Transverse colon (tissue), 4 donors: ENCODE results near the gene RMI2. TPM values are rescaled to one million over a fixed set of nuclear protein-coding genes. Genes with fewer than 3 reads are reported as not detected.

Experiments used
- DNase-seq: peaks from one replicate; pipeline ENCODE4 v3.0.0-alpha.2; 2019
- H3K27ac ChIP-seq, 4 donors: fragments of 200-600 bp; sonication (generic); 2 replicates each; pipeline ENCODE4 v1.5.1; 2016 to 2018; ENCODE audit warnings: inconsistent platforms in 4 of 4
- H3K27me3 ChIP-seq: fragments of 200-600 bp; sonication (generic); 2 replicates; pipeline ENCODE4 v1.5.1; 2017; ENCODE audit warnings: inconsistent platforms
- H3K36me3 ChIP-seq, 4 donors: fragments of 200-600 bp; sonication (generic); 2 replicates each; pipeline ENCODE4 v1.5.1; 2017 to 2019; ENCODE audit warnings: inconsistent platforms in 4 of 4
- H3K4me1 ChIP-seq, 4 donors: fragments of 200-600 bp; sonication (generic); 2 replicates each; pipeline ENCODE4 v1.5.1; 2017 to 2020; ENCODE audit warnings: inconsistent platforms in 4 of 4
- H3K4me3 ChIP-seq, 4 donors: fragments of 200-600 bp; sonication (generic); 1 replicate in 1 of 4; 2 replicates in 3 of 4; pipeline versions ENCODE4 v1.5.1 to v1.6.1; 2017 to 2019; ENCODE audit warnings: inconsistent platforms in 4 of 4
- H3K9me3 ChIP-seq, 2 donors: fragments of 200-600 bp; sonication (generic); 2 replicates each; pipeline ENCODE4 v1.5.1; 2017 to 2019; ENCODE audit warnings: inconsistent platforms in 2 of 2
- EP300 ChIP-seq: sonication (generic); formaldehyde crosslinking; IDR thresholded peaks from one replicate; pipeline ENCODE4 v1.6.1; 2017; ENCODE audit warnings: antibody characterized with exemption, low read depth
- POLR2A ChIP-seq: fragments of 450-650 bp; IDR thresholded peaks from one replicate; pipeline ENCODE4 v1.6.1; 2016; ENCODE audit warnings: antibody characterized with exemption, mild to moderate bottlenecking, moderate library complexity
- POLR2AphosphoS5 ChIP-seq, 3 donors: sonication (generic); formaldehyde crosslinking; IDR thresholded peaks; one replicate each; pipeline ENCODE4 v1.6.1; 2016; ENCODE audit warnings: antibody characterized with exemption in 3 of 3
- WGBS, 2 donors: methylation state at CpG; one replicate each; pipeline ENCODE4 v1.1.5; 2018; ENCODE audit warnings: low coverage in 1 of 2; 5-methylcytosine and 5-hydroxymethylcytosine counted together
- in situ Hi-C, 4 donors: fragments of 200-750 bp; cut with MboI; loops; one replicate each; pipeline versions ENCODE4 v1.15.0 to v1.15.1; 2017; ENCODE audit warnings: low sequenced_read_pairs in 3 of 4, low pct_ligation_motif_present in 1 of 4, low pct_unique_long_range_greater_than_20kb in 1 of 4
- intact Hi-C: fragments of 100-400 bp; cut with DNase I; formaldehyde crosslinking; loops from one replicate; pipeline ENCODE4 v1.15.1; 2023; ENCODE audit warnings: low total_unique reads
- total RNA-seq, 4 donors: library from RNA; depleted of rRNA; stranded (reverse); fragments of >200 nt; gene quantifications; one replicate each; pipeline ENCODE4 v1.1.0, GENCODE V29; 2016
- TF ChIP-seq, protein P1 (sequence below), 5 experiments: fragments of 200-600 bp in 3 of 5; fragments of 450-650 bp in 2 of 5; sonication (generic) in 3 of 5; IDR thresholded peaks; 1 replicate in 2 of 5; 2 replicates in 3 of 5; pipeline ENCODE4 v1.5.1; 2016 to 2017; ENCODE audit warnings: antibody characterized with exemption in 5 of 5, inconsistent platforms in 3 of 5, mild to moderate bottlenecking in 2 of 5, moderate library complexity in 1 of 5

The RMI2 gene
- total RNA-seq, 4 donors from 2014 or later = 2.3 to 2.9 TPM; not detected in 2

DNA sequence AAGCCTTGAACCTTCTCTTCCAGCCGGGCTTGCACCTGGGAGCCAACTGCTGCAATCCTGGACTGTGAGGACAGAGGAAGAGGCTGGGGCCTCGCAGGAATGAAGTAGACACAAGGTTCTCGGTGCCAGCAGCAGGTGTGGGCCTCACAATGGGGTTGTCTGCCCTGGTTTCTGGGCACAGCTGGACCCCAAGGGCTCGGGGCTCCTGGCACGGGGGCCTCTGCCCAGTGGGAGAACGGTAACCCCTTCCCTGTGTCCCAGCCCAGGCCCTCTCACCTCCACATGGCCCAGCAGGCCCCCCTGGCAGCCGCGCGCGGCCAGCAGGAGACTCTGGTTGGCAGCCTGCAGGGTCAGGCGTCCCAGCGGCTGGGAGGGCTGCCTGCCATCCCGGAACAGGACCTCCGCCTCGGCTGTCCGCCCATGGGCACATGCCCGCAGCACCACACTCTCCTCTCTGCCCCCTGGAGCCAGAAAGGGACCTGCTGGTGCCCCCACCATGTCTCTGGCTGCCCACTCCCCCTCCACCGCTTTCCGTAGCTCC lies 46.9 kb downstream of the RMI2 start:
- Histone ChIP-seq H3K27ac (no peak overlapping the region), H3K36me3 (no peaks in the 10 kb centered on the region), H3K27me3 (no peaks in the 10 kb centered on the region), H3K9me3 (no peaks in the 10 kb centered on the region), H3K4me3 (no peak overlapping the region), H3K4me1 (no peaks in the 10 kb centered on the region)
- intact Hi-C loops = loop anchor here (10.0 kb wide), 1 partner anchor 573 kb away; the partner anchor contains the start of gene TNFRSF17
- WGBS, 2 donors = 82% methylated on average over 14 of the region's 19 CpGs; no CpG with 5 or more reads in 1 of the 2 donors
- in situ Hi-C loops = loop anchor here in 3 of 4 donors (10.0 to 25.0 kb wide), 4 partner anchors 133 to 670 kb away; a partner anchor contains a TSS
- TF ChIP-seq EP300 = no peak
- no peak for DNase-seq

GRCh38 chr16:11393366-11393765 lies 48.1 kb downstream of the RMI2 start:
- no peak overlapping the region for H3K27ac ChIP-seq
- H3K4me3 ChIP-seq = no peak overlapping the region
- no peak for DNase-seq
- no peak for TF ChIP-seq POLR2AphosphoS5 (IDR thresholded peaks at IDR 0.05)
- TF ChIP-seq, protein P1, sequence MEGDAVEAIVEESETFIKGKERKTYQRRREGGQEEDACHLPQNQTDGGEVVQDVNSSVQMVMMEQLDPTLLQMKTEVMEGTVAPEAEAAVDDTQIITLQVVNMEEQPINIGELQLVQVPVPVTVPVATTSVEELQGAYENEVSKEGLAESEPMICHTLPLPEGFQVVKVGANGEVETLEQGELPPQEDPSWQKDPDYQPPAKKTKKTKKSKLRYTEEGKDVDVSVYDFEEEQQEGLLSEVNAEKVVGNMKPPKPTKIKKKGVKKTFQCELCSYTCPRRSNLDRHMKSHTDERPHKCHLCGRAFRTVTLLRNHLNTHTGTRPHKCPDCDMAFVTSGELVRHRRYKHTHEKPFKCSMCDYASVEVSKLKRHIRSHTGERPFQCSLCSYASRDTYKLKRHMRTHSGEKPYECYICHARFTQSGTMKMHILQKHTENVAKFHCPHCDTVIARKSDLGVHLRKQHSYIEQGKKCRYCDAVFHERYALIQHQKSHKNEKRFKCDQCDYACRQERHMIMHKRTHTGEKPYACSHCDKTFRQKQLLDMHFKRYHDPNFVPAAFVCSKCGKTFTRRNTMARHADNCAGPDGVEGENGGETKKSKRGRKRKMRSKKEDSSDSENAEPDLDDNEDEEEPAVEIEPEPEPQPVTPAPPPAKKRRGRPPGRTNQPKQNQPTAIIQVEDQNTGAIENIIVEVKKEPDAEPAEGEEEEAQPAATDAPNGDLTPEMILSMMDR (IDR thresholded peaks at IDR 0.05) = no peak
- H3K4me1 ChIP-seq = no peaks in the 10 kb centered on the region
- no peaks in the 10 kb centered on the region for H3K27me3 ChIP-seq
- H3K36me3 ChIP-seq = no peaks in the 10 kb centered on the region
- in situ Hi-C loops (loop anchor here in 3 of 4 donors (10.0 to 25.0 kb wide), 4 partner anchors 131 to 669 kb away; a partner anchor contains a TSS), intact Hi-C loops (loop anchor here (10.0 kb wide), 1 partner anchor 571 kb away; the partner anchor contains the start of gene TNFRSF17)
- 89% methylated on average over 10 of the region's 11 CpGs; no CpG with 5 or more reads in 1 of the 2 donors for WGBS, 2 donors
- H3K9me3 ChIP-seq = no peaks in the 10 kb centered on the region

DNA sequence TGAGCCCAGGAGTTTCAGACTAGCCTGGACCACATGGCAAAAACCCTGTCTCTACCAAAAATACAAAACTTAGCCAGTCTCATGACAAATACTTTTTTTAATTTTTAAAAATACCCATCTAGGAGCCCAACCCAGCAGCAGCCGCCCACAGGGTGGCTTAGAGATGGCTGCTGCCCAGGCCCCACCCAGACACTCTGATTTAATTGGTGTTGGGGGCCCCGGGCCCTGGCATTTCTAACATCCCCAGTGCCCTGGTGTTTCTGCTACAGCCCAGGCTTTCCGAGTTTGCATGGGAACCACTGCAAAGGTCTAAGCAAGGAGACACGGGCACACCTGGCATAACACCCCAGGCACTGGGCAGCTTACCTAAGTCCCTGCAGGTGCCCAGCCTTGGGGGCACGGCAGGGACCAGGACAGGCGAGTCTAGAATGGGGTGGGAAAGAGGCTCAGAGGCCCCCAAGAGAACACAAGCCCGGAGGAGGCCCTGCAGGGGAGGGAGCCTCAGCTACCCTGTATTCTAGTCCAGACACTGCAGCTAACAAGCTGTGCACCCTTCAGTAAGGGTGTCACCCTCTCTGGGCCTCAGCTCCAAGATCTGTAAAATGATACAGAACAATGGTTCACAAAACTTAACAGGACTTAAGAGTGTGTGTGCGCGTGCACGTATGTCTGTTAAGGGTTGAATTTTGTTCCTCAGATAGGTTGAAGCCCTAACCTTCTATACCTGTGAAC lies 48.8 kb downstream of the RMI2 start:
- H3K27me3 ChIP-seq = no peaks in the 10 kb centered on the region
- H3K27ac ChIP-seq = no peak overlapping the region
- in situ Hi-C loops (loop anchor here in 3 of 4 donors (10.0 to 25.0 kb wide), 4 partner anchors 131 to 668 kb away; a partner anchor contains a TSS), intact Hi-C loops (loop anchor here (10.0 kb wide), 1 partner anchor 571 kb away; the partner anchor contains the start of gene TNFRSF17)
- H3K4me1 ChIP-seq = no peaks in the 10 kb centered on the region
- TF ChIP-seq EP300 (no peak), POLR2AphosphoS5 (IDR thresholded peaks at IDR 0.05) (no peak), POLR2A (no peak)
- TF ChIP-seq, protein P1 (IDR thresholded peaks at IDR 0.05) = no peak
- WGBS, 2 donors = 88% methylated on average over 10 of the region's 10 CpGs; no CpG with 5 or more reads in 1 of the 2 donors
- H3K9me3 ChIP-seq = no peaks in the 10 kb centered on the region
- H3K36me3 ChIP-seq = no peaks in the 10 kb centered on the region
- no peak for DNase-seq
- H3K4me3 ChIP-seq = no peak overlapping the region

DNA sequence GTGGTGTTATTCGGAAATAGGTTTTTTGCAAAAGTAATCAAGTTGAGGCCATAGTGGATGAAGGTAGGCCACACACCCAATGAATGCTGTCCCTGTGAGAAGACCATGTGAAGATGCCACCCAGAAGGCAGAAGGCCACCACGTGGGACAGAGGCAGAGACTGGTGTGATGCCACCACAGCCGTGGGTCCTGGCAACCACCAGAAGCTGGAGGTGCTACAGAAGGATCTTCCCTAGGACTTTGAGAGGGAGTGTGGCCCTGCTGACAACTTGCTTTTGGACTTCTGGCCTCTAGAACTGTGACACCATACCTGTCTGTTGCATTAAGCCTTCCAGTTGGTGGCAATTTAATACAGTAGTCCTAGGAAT lies 49.3 kb downstream of the RMI2 start:
- DNase-seq = no peak
- in situ Hi-C loops = loop anchor here in 3 of 4 donors (10.0 to 25.0 kb wide), 4 partner anchors 130 to 668 kb away; a partner anchor contains a TSS
- no peak overlapping the region for H3K27ac ChIP-seq
- no peaks in the 10 kb centered on the region for H3K27me3 ChIP-seq
- no peak for TF ChIP-seq EP300
- TF ChIP-seq, protein P1 (IDR thresholded peaks at IDR 0.05) = no peak
- TF ChIP-seq POLR2AphosphoS5 (IDR thresholded peaks at IDR 0.05) = no peak
- TF ChIP-seq POLR2A = no peak
- H3K4me3 ChIP-seq = no peak overlapping the region
- WGBS, 2 donors = 87% methylated on average over 3 of the region's 3 CpGs; no CpG with 5 or more reads in 1 of the 2 donors
- intact Hi-C loops = loop anchor here (10.0 kb wide), 1 partner anchor 570 kb away; the partner anchor contains the start of gene TNFRSF17
- H3K9me3 ChIP-seq = no peaks in the 10 kb centered on the region
- no peaks in the 10 kb centered on the region for H3K36me3 ChIP-seq
- H3K4me1 ChIP-seq = no peaks in the 10 kb centered on the region
